ENCODE data around the gene MYEOV. TPM values are rescaled to one million over a fixed set of nuclear protein-coding genes. Genes with fewer than 3 reads are reported as not detected.

MYEOV gene
- polyA plus RNA-seq, 3 donors = 0.03 TPM; not detected in 2

- Histone ChIP-seq H3K79me2 (ENCODE audit: insufficient read depth, low read length) (no peaks in the 10 kb centered on the region), H2AFZ (ENCODE audit: insufficient read depth, low read depth, low read length, poor library complexity, severe bottlenecking) (no peak overlapping the region), H3K4me2 (replicated peaks; ENCODE audit: extremely low read depth, low read length, poor library complexity, severe bottlenecking) (no peak overlapping the region), H3K27ac (ENCODE audit: low read depth in 1 of 2, low read length in 2 of 2) (no peak overlapping the region), H3K36me3 (replicated peaks in 1 of 2; ENCODE audit: control insufficient read depth in 1 of 2, insufficient read depth in 2 of 2, low read length in 2 of 2) (no peaks in the 10 kb centered on the region), H3K27me3 (ENCODE audit: control insufficient read depth in 2 of 2, insufficient read depth in 2 of 2, low read length in 2 of 2) (no peaks in the 10 kb centered on the region), H3K4me3 (replicated peaks in 1 of 3; ENCODE audit: low read depth in 2 of 3, low read length in 3 of 3) (no peak overlapping the region), H4K20me1 (ENCODE audit: insufficient read depth, low read length) (no peaks in the 10 kb centered on the region), H3K9ac (ENCODE audit: insufficient read depth, low read length, poor library complexity, severe bottlenecking) (no peak overlapping the region), H3K9me3 (replicated peaks in 1 of 2; ENCODE audit: control insufficient read depth in 1 of 2, insufficient read depth in 1 of 2, low read length in 2 of 2) (no peaks in the 10 kb centered on the region), H3K4me1 (ENCODE audit: control insufficient read depth in 1 of 2, insufficient read depth in 2 of 2, low read length in 2 of 2) (no peaks in the 10 kb centered on the region)
- Mint-ChIP-seq H3K4me1 (no peaks in the 10 kb centered on the region), H3K36me3 (no peaks in the 10 kb centered on the region), H3K27ac (no peak overlapping the region), H3K27me3 (ENCODE audit: low read depth in 3 of 3) (peaks cover 5 to 8% (median 8%) of the 10 kb centered on the region in 3 donors), H3K4me3 (no peak overlapping the region), H3K9me3 (no peaks in the 10 kb centered on the region)
- no peak for DNase-seq
- no peak for TF ChIP-seq CTCF (IDR thresholded peaks at IDR 0.05)
- intact Hi-C loops (cut with micrococcal nuclease) = no loop called here
- 100% methylated on average over 2 of the region's 4 CpGs for WGBS (ENCODE audit: insufficient coverage)
These were observed 24.6 kb upstream of the MYEOV start for GRCh38 chr11:69269388-69269787.

GRCh38 chr11:69269926-69270697 is 23.8 kb upstream of the MYEOV start:
- no peak for DNase-seq
- Histone ChIP-seq H3K9ac (ENCODE audit: insufficient read depth, low read length, poor library complexity, severe bottlenecking) (no peak overlapping the region), H3K27ac (ENCODE audit: low read depth in 1 of 2, low read length in 2 of 2) (no peak overlapping the region), H3K4me3 (replicated peaks in 1 of 3; ENCODE audit: low read depth in 2 of 3, low read length in 3 of 3) (no peak overlapping the region), H3K79me2 (ENCODE audit: insufficient read depth, low read length) (no peaks in the 10 kb centered on the region), H4K20me1 (ENCODE audit: insufficient read depth, low read length) (no peaks in the 10 kb centered on the region), H2AFZ (ENCODE audit: insufficient read depth, low read depth, low read length, poor library complexity, severe bottlenecking) (no peak overlapping the region), H3K36me3 (replicated peaks in 1 of 2; ENCODE audit: control insufficient read depth in 1 of 2, insufficient read depth in 2 of 2, low read length in 2 of 2) (no peaks in the 10 kb centered on the region), H3K9me3 (replicated peaks in 1 of 2; ENCODE audit: control insufficient read depth in 1 of 2, insufficient read depth in 1 of 2, low read length in 2 of 2) (no peaks in the 10 kb centered on the region), H3K27me3 (ENCODE audit: control insufficient read depth in 2 of 2, insufficient read depth in 2 of 2, low read length in 2 of 2) (no peaks in the 10 kb centered on the region), H3K4me2 (replicated peaks; ENCODE audit: extremely low read depth, low read length, poor library complexity, severe bottlenecking) (no peak overlapping the region), H3K4me1 (ENCODE audit: control insufficient read depth in 1 of 2, insufficient read depth in 2 of 2, low read length in 2 of 2) (no peaks in the 10 kb centered on the region)
- Mint-ChIP-seq H3K4me3 (no peak overlapping the region), H3K27me3 (ENCODE audit: low read depth in 3 of 3) (peaks cover 5 to 8% (median 8%) of the 10 kb centered on the region in 3 donors), H3K27ac (no peak overlapping the region), H3K4me1 (no peaks in the 10 kb centered on the region), H3K9me3 (peaks cover 0 to 2% (median 0%) of the 10 kb centered on the region in 7 donors), H3K36me3 (no peaks in the 10 kb centered on the region)
- intact Hi-C loops (cut with micrococcal nuclease) = no loop called here
- no peak for TF ChIP-seq CTCF (IDR thresholded peaks at IDR 0.05)
- WGBS (ENCODE audit: insufficient coverage) = 92% methylated on average over 15 of the region's 21 CpGs
